Limb (tissue), 2 donors: ENCODE results near the gene TPD52L2.
"Not testable (repeated sequence)": the region's sequence is repeated elsewhere in the genome, so short reads cannot be mapped to it uniquely, and the experiment has no call there.

Experiments
- DNase-seq, 2 donors: peaks; one replicate each; pipeline ENCODE4 v3.0.0-alpha.2; 2016; ENCODE audit errors: extremely low spot score in 2 of 2

The TPD52L2 gene

DNA sequence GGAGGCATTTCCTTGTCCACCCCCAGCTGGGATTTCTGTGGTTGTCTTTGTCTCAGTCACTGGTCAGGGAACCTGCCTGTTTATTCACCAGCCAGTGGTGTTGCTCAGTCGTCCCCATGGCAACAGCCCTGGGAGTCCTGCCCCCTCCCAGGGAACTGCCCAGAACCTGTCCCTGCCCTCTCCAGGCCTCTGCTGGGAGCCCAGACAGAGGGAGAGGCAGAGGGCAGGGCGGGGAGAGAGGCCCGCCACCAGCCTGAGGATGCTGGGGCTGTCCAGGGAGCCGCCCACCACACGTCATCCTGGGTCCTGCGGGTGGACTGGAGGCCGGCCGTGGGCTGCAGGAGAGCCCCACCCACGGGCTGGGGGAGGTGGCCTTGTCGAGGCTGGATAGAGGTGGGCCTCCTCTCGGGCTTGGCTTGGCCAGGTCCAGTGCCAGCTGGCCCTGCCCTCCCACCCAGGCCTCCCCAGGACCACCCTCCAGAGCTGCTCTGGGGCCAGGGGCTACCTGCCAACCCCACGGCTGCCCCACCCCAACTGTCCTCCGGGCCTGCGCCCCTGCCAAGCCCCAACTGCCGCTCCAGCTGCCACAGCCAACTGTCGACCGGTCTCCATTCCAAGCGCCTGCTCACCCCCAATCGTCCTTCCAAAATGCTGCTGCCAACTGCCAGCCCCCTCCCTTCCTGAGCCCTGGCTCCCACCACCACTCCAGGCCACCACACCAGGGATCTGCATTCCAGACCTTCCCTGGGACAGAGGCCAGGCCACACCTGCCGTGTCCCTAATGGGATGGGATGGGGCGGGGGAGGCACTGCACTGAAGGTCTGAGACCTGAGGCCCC, 29.8 kb upstream of the TPD52L2 start:
- peak; percentile 86 to 91 for DNase-seq

DNA sequence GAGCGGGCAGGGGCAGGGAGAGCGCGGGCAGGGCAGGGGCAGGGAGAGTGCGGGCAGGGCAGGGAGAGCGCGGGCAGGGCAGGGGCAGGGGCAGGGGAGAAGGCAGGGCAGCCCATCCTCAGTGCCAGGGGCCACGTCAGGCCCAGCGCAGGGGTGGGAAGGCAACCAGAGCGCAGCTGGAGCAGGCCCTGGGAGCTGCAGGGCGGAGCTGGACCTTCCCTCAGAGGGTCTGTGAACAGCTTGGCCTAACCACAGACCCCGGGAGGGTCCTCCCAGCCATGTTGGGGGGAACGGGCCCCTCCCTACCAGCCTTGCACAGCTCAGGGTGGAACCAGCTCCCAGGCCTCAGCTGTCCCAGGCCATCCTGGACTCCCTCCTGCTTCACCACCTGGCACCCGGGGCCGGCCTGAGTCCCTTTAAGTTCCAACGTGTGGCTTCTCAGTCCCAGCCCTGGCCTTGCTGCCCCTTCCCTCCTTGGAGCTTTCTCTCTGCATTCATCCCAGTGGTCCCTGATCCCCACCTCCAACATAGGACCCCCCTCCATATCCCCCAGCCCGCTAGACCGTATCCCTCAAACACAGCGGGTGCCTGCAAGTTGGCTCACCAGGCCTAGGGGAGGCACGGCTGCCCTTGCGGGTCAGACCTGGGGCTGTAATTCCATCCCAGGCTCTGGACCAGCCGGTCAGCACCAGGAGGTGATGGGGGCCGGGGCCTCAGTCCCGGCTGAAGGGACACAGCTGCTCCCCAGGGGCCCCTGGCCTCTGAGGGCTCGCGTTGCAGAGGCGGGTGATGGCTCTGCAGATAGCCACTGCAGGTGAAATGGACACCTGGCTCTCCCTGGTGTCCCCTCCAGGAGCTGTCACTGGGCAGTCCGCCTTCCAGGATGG, 28.4 kb upstream of the TPD52L2 start:
- no peak for DNase-seq

DNA sequence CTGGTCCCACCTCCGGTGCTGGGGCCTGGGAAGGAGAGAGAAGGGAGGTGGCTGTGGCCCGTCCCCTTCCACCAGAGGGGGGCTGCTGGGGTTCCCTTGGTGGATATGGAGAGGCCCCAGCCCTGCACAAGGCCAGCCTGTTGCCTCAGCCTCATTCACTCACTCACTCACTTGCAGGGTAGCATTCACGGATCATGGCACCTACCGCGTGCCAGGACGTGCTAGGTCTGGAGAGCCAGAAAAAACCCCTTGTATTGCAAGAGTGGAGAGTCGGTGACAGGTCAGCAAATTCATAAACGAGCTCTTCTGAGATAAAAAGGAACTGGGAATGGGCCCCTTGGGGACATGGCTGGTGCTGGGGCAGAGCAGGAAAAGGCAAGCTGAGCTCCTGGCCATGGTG, 27.6 kb upstream of the TPD52L2 start:
- DNase-seq, result no peak

DNA sequence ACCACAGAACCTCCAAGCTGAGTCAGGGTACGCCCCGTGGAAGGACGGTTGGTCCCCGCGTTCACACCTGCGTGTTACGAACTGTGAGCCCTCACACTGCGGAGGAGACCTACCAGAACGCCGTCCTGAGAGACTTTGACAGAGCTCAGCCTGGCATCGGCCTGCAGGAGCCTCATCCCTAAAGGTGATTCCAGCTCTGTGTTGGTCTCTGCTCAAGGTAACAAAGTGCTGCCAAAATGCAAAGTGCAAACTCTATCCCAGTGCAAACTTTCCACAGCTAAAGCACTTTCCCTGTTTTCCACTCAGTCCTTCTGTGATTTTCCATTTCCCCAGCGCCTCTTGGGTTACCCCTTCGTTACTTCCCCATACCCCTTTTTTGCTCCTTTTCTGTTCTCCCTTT, 25.4 kb upstream of the TPD52L2 start:
- no peak for DNase-seq

DNA sequence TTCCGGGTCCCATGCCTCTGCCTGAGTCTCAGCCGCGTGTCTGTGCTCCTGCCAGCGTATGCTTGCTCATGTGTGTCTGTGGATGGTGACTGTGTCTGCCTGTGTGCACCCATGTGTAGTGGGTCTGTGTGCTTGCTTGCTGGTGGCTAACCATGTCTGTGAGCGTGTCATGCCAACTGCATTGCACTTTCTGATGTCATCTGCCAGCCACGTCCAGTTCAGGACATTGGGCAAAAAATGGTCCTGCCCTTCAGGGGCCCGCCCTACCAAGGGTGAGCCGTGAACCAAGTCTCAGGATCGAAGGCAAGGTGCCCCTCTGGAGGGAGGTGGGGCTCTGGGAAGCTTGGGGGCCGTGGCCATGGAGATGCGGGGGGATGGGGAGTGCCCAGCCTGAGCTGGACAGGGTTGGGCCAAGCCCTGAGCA, 24.7 kb upstream of the TPD52L2 start:
- no peak for DNase-seq

DNA sequence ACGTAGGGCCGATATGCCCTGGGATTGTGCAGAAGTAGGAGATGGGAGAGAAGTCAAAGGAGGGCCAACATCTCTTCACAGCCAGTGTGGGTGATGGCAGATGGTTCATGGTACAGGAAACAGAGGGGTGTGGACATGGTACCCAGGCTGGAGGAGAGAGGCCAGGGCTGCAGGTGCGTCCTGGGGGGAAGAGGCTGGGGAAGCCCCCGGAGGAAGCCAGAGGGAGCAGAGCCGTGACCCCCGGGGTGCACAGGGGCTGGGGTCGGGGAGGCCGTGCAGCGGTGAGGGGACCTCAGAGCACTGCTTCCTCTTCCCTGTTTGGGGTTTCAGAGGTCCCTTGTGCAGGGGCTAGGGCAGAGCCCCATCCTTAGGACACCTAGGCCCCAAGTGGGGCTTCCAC, 22.8 kb upstream of the TPD52L2 start:
- DNase-seq, result no peak

DNA sequence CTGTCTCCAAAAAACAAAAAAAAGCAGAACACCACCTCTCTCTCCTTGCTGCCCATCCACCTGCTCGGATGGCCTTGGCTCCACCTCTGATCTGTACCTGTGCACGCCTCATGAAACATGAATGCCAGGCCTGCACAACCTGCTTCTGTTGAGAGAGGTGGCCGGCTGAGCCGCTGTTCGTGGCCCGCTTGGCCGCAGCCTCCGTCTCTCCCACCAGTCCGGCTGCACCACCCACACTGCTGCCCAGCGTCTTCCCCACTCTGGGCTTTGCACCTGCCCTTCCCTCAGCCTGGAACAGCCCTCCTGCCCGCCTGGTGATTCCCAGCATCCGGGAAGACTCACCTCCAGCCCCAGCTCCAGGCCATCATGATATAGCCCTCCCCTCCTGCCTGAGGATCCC, 21.8 kb upstream of the TPD52L2 start:
- no peak for DNase-seq

DNA sequence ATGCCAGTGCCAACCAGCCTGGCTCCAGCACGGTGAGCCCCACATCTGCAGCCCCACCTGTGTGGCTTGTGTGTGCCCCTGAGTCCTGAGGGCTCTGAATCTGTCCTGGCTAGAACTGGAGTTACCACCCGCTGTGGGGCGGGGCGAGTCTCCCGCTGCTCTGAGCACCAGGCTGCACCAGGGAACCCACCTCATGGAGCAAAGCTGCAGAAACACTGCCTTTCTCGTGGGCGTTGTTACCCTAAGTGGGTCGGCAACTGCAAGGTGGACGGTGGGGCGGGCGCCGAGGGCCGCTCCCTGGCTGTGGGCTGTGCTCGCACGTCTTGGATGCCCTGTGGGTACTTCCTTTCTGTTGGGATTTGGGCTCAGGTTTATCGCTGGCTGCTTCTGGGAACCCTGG, 21.3 kb upstream of the TPD52L2 start:
- no peak for DNase-seq

DNA sequence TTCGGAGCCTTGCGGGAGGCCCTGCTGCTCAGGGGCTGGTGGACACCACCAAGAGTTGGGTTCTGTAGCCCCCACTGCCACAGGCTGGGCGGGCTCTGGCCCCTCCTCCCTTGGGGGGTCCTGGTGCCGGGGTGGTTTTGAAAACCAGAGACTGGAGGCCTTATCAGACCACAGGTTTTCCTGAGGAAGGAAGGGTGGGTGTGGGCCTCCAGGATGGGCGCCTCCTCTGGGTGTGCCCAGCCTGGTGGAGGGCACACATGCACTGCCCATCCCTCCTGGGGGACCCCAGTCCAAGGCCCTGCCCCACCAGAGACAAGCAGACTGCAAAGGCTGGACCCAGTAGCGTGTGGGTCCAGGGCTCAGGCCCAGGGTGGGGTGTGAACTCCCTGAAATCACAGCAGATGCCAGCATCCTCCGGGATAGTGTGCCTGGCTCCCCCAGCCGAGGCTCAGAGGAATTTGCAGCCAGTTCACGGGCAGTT, 20.5 kb upstream of the TPD52L2 start:
- no peak for DNase-seq

DNA sequence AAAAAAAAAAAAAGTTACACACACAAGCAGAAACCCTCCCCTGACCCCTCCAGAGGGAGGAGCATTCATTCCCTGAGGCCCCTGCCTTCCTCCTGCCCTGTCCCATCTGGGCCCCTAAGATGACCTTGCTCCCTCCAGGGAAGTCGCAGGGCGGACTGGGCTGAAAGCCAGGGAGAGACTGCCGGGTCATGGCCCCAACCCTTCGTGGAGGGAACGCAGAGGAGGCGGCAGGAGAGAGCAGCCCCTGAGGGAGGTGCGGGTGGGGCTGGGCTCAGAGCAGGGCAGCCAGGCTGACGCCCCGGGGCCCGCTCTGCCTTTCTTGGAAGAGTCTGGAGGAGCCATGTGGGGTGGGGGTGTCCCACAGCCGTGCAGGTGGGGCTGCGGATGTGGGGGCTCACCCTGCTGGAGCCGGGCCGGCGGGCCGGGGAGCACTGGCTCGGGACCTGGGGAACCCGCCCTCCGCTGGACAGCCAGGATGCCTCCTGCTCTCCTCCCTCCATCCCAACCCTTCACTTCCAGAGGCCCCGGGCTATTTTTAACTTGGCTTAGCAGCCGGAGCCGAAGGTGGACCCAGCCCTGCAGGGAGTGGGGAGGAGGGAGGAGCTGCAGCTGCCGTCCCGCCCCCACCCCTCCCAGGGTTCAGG, 18.8 kb upstream of the TPD52L2 start:
- DNase-seq, result peak; percentile 79 to 80

DNA sequence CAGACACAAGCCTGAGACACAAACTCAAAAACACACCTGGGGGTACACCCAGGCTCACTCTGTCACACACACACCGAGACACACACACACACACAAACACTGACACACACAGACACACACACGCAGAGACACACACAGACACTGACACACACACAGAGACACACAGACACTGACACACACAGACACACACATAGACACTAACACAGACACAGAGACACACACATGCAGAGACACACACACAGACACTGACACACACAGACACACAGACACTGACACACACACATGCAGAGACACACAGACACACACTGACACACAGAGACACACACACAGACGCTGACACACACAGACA, 18.2 kb upstream of the TPD52L2 start:
- DNase-seq, result no peak

DNA sequence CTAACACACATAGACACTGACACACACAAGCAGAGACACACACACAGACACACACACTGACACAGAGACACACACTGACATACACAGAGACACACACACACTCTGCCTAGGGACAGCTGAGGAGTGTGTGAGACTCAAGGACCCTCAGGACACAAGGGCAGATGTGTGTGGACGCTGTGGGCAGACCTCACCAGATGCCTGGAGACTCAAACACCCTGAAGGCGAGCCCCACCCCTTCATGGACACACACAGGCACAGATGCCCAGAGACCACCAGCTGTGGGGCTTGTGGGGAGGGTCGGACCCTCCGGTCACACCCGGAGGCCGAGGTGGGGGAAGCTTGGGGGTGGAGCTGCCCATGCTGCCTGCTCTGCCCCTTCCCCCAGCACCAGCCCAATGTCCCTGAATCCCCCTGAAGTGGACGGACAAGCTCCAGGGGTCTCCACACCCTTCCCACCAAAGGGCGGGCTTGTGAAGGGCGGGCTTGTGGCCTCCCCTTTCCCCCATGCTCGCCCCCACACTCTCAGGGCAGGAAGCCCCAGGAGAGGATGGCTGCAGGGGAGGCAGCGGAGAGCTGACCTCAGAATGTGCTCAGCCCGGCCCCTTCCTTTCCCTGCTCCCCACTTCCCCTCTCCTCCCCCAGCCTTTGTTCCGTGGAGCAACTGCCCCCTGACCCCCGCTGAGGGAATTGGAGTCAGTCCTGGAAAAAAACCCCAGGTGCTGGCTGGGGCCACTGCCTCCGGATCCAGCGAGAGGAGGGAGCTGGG, 17.6 kb upstream of the TPD52L2 start:
- peak in 1 of 2 donors; percentile 53 for DNase-seq

DNA sequence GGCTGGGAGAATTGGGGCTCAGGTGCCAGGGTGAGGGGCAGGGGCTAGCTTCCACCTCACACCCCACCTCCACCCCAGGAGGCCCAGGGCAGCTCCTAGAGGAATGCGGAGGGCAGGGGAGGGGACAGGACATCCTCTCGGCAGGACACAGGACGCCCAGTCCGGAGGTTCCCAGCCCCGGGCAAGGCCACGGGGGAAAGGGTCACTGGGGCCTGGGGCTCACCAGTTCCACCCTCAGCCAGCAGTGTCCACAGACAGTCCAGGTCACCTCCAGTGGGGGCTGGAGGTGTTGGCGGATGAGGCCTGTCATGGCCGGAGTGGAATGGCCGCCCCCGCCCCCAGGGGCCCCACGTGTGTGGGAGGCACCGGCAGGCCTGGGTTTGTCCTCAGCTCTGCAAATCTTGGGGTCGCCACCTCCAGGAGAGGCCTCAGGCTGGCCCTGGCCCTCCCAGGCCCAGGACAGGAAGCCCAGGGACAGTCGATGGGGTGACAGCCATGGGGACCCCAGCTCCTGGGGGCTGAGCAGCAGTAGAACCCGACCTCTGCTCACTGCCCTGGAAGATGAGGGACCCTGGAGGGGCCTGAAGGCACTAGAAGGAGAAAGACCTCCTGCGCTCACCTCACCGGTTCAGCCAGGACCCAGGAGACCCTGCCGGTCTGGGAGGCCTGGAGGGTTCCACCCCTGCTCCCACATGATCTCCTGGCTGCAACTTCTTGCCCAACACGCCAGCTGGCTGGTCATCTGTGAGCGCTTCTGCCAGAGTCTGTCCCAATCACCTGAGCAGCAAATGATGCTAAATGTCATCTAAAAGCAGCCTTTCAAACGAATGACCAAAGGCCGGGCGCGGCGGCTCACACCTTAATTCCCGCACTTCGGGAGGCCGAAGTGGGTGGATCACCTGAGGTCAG, 16.8 kb upstream of the TPD52L2 start:
- DNase-seq, result no peak

DNA sequence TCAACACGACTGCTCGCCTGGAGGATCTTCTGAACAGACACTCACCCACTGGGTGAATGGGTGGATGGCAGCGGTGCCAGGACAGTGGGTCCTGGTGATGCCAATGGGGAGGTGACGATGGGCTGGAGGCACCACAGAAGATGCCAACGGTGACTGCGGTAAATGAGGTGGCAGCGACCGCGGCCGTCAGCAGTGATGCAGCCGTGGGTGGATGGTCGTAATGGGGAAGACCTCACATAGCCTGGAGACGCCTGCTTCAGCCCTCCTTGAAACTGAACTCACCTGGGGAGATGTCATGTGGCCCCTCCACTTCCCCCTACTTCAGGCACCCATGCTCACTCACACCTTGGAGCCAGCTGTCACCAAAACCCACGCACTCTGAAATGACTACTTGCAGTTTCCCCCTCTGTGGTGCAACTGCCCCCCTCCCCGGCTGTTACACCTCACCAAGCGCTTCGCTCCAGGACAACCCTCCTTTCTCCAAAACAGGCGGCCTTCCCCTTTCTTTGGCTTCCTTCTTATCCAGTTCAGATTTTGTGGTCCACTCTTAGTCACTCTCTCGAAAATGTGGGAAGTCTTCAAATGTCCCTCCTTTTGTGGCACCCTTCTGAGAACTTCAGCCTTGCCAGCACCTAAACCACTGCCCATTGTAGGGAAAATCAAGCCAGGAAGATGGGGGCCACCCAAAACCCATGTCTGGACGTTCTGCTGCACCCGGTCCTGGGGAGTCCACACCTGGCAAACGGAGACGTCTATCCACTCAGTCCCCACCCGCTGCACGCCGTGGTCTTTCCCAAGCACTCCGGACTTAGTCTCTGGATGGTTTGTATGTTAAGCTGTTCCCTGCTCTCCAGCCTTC, 14.2 kb upstream of the TPD52L2 start:
- no peak for DNase-seq

DNA sequence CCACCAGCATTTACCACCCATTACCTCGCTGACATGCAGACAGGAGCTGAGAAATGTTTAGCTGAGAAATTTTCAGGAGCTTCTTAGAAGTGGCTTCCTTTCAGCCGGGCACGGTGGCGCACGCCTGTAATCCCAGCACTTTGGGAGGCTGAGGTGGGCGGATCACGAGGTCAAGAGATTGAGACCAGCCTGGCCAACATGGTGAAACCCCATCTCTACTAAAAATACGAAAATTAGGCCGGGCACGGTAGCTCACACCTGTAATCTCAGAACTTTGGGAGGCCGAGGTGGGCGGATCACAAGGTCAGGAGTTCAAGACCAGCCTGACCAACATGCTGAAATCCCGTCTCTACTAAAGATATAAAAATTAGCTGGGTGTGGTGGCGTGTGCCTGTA, 13.5 kb upstream of the TPD52L2 start:
- not testable (repeated sequence) for DNase-seq

DNA sequence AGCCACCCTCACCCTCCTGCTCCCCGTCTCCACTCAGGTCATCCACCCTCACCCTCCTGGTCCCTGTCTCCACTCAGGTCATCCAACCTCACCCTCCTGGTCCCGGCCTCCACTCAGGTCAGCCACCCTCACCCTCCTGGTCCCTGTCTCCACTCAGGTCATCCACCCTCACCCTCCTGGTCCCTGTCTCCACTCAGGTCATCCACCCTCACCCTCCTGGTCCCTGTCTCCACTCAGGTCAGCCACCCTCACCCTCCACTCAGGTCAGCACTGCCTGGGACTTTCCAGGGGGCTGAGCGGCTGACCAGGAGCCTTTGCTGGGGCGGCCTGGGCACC, 11.4 kb upstream of the TPD52L2 start:
- not testable (repeated sequence) for DNase-seq

DNA sequence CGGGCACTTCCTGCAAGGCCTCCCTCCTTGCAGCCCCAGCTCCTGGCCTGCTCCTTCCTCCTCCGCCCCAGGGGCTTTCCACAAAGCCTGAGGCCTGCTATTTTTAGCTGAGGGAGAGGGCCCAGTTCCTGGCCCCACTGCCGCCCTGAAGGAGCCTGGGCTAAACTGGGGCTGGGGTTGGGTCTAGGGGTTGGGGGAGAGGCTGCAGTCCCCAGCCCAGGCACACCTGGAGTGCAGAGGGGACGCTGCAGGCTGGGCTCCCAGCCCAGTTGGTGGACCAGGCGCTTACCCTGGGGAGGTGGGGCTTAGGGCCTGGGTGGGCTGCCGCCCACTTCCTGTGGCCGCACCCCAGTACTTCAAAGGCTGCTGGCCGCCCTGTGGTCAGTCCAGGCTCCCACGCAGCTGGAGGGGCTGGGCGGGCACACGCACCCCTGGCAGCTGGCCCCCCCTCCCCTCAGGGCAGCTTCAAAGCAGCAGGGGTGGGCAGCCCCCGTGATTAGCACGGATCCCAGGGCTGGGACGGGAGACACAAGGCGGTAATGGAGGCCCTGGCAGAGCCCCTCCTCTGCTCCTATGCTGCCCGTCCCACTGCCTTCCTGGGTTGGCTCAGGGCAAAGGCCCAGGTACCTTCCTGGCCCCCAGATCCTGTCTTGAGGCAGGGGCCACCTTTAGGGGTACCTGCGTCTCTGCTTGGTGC, 10.9 kb upstream of the TPD52L2 start:
- DNase-seq, result no peak

DNA sequence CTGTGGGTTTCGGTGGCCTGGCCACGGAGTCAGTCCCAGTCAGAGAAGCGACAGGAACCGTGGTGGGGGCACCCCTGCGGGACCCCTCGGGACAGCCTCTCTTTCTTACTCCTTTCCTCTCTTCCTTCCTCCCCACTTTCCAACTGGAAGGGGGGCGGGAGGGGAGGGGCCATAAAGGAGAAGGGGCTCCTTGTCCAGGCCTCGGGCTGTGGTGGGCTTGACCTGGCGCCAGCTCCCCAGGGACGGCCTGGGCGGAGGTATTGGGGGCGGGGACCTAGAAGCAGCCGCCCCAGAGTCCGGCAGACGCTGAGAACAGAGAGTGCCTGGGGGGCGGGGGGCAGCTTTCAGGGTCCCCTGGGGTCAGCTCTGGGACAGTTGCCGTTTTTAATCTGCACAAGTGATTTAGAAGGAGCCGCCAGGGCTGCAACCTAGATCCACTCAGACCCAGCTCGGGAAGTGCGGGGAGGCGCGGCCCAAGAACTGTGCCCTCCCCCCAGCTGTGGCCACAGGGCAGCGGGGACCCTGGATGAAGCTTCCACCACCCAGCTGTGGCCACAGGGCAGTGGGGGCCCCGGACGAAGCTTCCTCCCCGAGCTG, 10.2 kb upstream of the TPD52L2 start:
- DNase-seq, result peak in 1 of 2 donors; percentile 74
